GM18868 (cell line): ENCODE results near the gene FRMPD2.
"Not testable (repeated sequence)": the region's sequence is repeated elsewhere in the genome, so short reads cannot be mapped to it uniquely, and the experiment has no call there.

Source experiments
- ATAC-seq: cut with Tn5 transposase; IDR thresholded peaks from one replicate; pipeline ENCODE4 v1.9.1; 2021; ENCODE audit warnings: mild to moderate bottlenecking, moderate library complexity; ENCODE audit not compliant: unreplicated experiment

Gene FRMPD2

DNA sequence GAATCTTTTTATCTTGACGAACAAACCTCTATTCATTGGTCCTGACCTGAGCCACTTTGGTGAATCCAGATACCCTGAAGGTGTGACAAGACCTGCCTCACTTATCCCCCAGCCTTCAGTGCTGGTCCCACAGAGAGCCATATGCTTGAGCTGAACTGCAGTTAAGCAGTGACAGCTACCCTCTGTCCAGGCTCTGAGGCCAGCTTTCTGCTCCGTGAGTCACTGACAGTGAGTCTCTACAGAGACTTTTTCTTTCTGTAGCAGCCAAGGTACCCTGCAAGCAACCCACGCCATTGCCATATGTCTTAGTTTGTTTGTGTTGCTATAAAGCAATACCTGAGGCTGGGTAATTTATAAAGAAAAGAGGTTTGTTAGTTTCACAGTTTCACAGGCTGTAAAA lies 133.5 kb downstream of the FRMPD2 start:
- not testable (repeated sequence) for ATAC-seq

DNA sequence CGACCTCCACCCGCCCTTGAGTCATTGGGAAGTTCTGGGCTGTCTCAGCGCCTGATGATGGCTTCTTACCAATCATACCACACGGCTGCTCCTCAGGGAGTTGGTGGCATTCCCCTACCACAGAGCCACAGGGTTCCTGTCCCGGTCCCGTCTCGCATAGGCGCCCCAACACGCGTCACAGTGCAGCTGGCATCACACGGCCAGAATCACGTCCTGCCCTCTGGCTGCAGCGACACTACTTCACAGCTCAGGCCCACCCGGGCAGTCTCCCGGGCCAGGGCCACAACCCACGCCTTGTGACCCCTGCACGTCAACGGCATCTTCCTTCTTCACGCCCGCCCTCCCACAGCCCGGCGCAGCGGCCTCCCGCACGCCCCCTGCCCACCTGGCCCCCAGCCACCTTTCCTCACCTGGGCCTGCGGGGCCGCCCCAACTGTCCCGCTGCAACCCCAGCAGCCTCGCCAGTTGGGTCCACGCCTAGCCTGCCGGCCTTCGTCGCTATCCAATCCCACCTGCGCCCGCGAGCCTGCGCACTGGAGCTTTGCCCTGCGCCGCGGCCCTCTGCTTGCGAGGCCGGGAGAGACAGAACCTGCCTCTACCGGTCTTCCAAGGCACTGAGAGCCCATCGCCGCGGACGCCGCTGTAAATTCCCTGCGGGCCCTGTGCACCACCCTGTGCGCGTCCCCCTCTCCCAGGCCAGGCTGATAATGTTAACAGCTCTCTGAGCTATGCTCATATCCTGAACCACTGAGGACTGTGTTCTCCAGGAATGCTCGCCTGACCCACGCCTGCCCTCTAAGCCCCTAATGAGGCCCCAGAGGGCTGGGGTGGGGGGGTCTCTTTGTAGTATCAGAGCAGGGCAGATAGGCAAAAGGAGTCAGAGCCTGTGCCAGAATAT lies 134.3 kb downstream of the FRMPD2 start:
- peak; percentile 68 for ATAC-seq

DNA sequence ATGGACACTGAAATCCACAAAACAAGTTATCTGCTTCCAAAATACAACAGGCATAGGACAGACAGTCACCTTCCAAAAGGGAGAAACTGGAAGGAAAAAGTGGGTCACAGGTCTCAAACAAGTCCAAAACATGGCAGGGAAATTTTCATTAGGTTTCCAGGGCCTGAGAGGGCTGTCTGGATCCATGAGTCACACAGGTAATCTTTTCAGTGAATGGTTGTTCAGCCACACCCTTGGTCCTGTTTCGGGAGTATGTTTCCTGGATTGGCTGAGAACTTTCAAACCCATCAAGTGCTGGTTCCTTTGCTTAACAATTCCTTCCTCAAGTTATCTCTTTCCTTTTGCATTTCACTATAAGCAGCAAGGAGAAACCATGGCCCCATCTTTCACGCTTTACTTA lies 145.5 kb downstream of the FRMPD2 start:
- not testable (repeated sequence) for ATAC-seq

DNA sequence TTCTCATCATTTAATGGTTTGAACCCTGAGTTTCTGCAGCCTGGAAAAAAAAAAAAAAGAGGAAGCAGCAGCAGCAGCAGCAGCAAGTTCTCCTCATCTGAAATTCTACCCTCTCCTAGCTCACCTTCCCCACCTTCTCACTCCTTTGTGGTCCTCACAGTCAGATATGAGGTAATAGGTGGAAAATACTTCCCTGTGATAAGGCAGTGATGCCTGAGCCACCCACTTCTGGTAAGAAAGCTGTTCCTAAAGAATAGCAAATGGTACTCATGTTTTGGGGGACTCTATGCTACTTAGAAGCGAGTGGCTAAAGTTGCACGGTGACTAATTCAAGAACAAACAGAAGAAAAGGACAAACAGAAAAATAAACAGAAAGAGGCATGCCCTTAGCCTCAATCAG lies 148.2 kb downstream of the FRMPD2 start:
- ATAC-seq = not testable (repeated sequence)

DNA sequence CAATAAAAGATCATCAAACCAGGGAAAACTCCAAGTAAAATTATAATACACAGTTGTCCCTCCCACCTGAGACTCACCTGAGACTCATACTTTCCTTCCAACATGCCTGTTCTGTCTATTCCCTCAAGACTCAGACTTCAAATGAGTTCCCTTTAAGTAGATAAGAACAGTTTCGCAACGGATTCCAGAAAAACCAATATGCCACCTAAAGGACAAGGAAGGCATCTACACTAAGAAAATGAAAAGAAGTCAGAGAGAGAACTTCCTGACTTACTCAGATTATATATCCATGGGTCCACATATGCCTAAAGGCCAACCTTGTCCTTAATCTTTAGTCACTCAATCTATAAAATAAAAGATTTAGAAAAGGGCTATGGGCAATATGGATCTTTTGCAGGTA lies 148.9 kb downstream of the FRMPD2 start:
- not testable (repeated sequence) for ATAC-seq

DNA sequence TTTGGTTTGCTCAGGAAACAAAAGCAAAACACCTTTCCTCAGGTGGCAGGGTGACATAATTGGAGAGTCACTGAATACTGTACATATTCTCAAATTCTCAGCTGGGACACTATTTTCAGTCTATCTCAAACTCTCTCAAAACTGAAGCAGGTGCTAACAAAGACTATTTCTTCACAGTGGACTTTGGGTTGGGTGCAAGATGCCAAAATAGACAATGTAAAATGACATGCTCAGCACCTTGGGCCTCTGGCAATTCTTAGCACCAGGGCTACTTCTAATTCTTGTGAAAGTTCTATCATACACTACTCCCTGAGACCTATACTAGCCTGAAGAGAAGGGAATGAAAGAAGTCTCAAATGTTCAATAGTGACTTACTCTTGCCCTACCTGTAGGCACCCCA lies 151.9 kb downstream of the FRMPD2 start:
- ATAC-seq = not testable (repeated sequence)

DNA sequence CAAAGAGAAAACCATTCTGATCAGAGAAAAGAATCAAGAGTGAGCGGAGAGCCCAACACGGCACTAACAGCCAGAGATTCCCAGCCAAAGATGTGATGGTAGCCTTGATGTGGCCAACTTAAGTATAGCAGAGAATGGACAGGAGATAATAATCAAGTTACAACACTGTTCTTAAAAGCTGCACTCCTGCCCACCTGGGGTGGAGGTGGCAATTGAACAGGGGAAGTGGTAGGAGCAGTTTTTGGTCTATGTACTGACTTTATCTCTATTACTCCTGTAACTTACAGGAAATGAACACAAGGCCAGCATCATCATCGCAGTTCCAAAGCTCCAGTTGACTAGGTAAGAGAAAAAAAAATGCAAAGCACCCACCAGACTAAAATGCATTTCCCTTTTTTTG lies 164.2 kb downstream of the FRMPD2 start:
- not testable (repeated sequence) for ATAC-seq
